ENCODE results near the gene RHOG.
"Not testable (repeated sequence)": the region's sequence is repeated elsewhere in the genome, so short reads cannot be mapped to it uniquely, and the experiment has no call there.

Gene RHOG

GRCh38 chr11:3807909-3808860, 32.6 kb downstream of the RHOG start, which contains the start of gene PGAP2:
Gene PGAP2, plus strand, starts transcription at chr11:3808560. Its CDS starts 2,700 bp downstream, at chr11:3811260.
- FAIRE-seq, result no peak

DNA sequence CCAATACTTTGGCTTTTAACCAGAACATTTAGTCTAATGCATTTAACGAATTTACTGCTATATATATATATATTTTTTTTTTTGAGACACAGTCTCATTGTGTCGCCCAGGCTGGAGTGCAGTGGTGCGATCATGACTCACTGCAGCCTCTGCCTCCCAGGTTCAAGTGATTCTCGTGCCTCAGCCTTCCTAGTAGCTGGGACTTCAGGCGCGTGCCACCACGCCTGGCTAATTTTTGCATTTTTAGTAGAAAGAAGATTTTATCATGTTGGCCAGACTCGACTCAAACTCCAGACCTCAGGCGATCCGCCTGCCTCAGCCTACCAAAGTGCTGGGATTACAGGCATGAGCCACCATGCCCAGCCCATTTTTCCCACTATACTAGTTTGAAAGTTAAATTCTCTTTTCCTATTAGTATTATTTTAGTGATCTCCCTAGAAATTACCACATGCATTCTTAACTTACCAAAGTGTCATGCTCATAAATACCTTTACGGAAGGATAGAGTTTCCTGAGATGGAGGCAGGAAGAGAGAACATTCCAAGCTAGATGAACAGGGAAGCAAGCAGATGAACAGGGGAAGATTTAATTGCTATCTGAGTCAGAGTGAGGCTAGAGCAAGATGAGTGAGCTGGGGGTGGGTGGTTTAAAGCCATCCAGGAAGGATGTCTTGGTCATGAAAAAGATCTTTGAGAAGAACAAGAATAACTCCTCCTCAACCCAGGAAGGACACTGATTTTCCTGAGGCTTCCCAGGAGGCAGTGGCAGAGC, 36.8 kb downstream of the RHOG start:
- FAIRE-seq, result no peak

GRCh38 chr11:3802011-3802790, 38.6 kb downstream of the RHOG start:
- FAIRE-seq, result no peak

DNA sequence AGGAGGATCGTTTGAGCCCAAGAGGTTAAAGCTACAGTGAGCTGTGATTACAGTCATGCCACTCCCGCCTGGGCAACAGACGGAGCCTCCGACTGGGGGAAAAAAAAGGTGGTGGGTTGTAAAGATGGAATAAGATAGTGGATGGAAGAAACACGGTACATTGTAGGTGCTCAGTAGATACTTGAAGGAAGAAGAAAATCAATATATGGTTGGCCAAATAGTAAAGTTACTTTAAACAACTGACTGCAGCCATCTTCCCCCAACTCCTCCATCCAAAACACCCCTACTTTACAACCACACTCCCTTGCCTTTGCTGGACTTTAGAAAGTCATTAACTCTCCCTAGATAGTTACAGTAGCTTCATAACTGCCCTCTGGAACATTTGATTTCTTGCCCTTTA, 40.9 kb downstream of the RHOG start:
- FAIRE-seq, result no peak

- FAIRE-seq, result no peak
Measured at GRCh38 chr11:3799143-3799542, 41.6 kb downstream of the RHOG start.

GRCh38 chr11:3797329-3798090, 43.2 kb downstream of the RHOG start, which contains the start of gene NUP98:
Gene NUP98, minus strand, starts transcription at chr11:3797554. Its CDS starts 15,437 bp downstream, at chr11:3782117.
- FAIRE-seq, result peak; percentile 57

- no peak for FAIRE-seq
Measured at GRCh38 chr11:3796801-3797328, 43.9 kb downstream of the RHOG start.

- FAIRE-seq, result no peak
Measured at GRCh38 chr11:3796346-3796745, 44.4 kb downstream of the RHOG start.

- FAIRE-seq, result no peak
Measured at GRCh38 chr11:3796002-3796311, 44.8 kb downstream of the RHOG start.

DNA sequence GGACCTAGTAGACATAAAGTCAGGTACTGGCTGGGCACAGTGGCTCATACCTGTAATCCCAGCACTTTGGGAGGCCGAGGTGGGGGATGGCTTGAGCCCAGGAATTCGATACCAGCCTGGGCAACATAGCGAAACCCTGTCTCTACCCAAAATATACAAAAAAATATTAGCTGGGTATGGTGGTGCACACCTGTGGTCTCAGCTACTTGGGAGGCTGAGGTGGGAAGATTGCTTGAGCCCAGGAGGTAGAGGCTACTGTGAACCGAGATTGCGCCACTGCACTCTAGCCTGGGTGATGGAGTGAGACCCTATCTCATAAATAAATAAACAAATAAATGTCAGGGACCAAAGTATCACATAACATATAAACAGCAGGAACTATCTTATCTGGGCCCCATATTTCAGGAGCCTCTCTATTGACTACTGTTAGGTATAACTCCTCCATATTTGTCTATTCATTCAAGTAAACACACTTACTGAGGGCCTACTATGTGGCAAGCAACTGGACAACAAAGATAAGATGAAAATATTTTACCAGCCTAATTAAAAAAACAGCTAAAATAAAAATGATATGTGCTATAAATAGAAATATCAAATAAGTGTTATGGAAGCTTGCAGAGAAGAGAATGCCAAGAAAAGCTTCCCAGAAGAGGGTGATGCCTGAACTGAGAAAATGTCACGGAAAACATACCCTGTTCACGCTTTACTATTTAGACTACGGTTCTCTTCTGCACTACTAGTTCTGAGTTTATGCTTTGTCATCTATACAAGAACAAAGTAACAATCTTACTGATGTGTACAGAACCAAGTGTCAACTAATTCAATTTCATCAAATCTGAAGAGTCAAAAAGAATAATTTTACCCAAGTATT, 45.4 kb downstream of the RHOG start:
- FAIRE-seq, result no peak

DNA sequence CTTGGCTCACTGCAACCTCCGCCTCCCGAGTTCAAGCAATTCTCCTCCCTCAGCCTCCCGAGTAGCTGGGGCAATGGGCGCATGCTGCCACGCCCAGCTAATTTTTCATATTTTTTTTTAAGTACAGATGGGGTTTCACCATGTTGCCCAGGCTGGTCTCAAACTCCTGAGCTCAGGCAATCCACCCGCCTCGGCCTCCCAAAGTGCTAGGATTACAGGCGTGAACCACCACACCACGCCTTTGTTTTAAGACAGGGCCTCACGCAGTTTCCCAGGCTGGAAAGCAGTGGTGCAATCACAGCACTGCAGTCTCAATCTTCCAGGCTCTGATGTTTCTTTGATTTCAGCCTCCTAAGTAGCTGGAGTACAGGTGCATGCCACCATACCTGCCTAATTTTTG, 46.4 kb downstream of the RHOG start:
- not testable (repeated sequence) for FAIRE-seq

GRCh38 chr11:3786781-3787428, 53.9 kb downstream of the RHOG start:
- no peak for FAIRE-seq

DNA sequence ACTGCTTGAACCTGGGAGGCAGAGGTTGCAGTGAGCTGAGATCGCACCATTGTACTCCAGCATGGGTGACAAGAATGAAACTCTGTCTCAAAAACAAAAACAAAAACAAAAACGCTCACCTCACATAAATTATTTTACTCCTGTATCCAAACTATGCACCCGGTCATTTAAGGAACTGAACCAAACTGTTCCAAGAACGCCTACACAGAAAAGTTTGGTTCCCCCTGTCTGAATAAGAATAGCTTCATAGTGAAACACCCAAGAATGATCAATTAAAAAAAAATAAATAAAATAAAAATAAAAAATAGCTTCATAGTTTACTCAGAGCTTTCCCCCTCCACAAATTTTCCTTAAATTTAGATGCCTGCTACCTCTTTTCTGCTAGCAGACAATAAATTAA, 57.1 kb downstream of the RHOG start:
- FAIRE-seq, result no peak

DNA sequence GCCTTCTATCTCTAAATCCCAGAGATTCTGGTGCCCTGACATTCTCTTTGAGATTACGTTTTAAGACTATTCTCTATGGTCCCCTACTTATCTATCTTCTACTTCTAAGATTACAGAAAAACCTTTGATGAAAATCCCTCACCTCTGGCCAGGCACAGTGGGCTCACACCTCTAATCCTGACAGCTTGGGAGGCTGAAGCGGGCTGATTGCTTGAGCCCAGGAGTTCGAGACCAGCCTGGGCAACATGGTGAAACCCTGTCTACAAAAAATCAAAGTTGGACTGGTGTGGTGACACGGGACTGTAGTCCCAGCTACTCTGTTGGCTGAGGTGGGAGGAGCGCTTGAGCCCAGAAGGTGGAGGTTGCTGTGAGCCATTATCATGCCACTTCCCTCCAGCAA, 57.8 kb downstream of the RHOG start:
- FAIRE-seq, result no peak

DNA sequence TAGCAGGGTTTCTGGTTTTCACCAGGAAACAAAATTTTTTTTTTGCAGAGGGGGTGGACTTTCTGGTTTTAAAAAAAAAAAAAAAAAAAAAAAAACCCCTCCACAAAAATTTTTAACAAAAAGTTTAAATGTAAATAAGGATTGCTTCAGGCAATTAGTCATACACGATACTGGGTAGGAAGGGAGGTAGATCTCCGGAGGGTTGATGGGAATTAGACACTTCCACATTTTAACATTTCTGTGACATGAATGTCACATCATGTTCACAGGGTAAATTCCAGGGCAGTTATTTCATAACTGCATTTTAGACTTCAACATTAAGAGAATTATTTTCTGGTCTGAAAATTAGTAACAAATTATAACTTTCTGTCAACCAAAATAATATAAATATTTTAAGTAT, 59.3 kb downstream of the RHOG start:
- no peak for FAIRE-seq
